Endodermal cell (in vitro differentiated cells): ENCODE data around the gene KBTBD12. TPM values are rescaled to one million over a fixed set of nuclear protein-coding genes. Genes with fewer than 3 reads are reported as not detected.

Source experiments
- DNase-seq: peaks from one replicate; pipeline ENCODE4 v3.0.0-alpha.2; 2017
- H3K27ac ChIP-seq: 2 replicates; pipeline ENCODE4 v1.5.1; 2013; ENCODE audit warnings: mild to moderate bottlenecking, low read depth, low read length, moderate library complexity
- H3K27me3 ChIP-seq: 2 replicates; pipeline ENCODE4 v1.6.1; 2013; ENCODE audit warnings: mild to moderate bottlenecking, low read length, moderate library complexity; ENCODE audit not compliant: insufficient read depth, control insufficient read depth, poor library complexity, severe bottlenecking
- H3K36me3 ChIP-seq: 2 replicates; pipeline ENCODE4 v1.7.0; 2013; ENCODE audit warnings: mild to moderate bottlenecking, low read length, moderate library complexity; ENCODE audit not compliant: control insufficient read depth, insufficient read depth
- H3K4me1 ChIP-seq: one replicate; pipeline ENCODE4 v1.7.0; 2013; ENCODE audit warnings: low read length; ENCODE audit not compliant: control insufficient read depth, insufficient read depth
- H3K4me3 ChIP-seq: 2 replicates; pipeline ENCODE4 v1.5.1; 2013; ENCODE audit warnings: mild to moderate bottlenecking, low read length, moderate library complexity
- H3K9ac ChIP-seq: 2 replicates; pipeline ENCODE4 v1.6.1; 2013; ENCODE audit warnings: mild to moderate bottlenecking, low read length, moderate library complexity; ENCODE audit not compliant: poor library complexity, severe bottlenecking; ENCODE audit errors: extremely low read depth
- H3K9me3 ChIP-seq: 2 replicates; pipeline ENCODE4 v1.6.1; 2013; ENCODE audit warnings: mild to moderate bottlenecking, low read length, moderate library complexity; ENCODE audit not compliant: control insufficient read depth
- H3K27ac Mint-ChIP-seq: 2 replicates; pipeline ENCODE4 v1.8.0; 2020; ENCODE audit warnings: mixed read lengths
- H3K27me3 Mint-ChIP-seq: 2 replicates; pipeline ENCODE4 v1.8.0; 2021; ENCODE audit warnings: mild to moderate bottlenecking, mixed read lengths; ENCODE audit not compliant: insufficient read depth
- H3K36me3 Mint-ChIP-seq: 2 replicates; pipeline ENCODE4 v1.8.0; 2020; ENCODE audit warnings: low read depth, mixed read lengths
- H3K4me1 Mint-ChIP-seq: 2 replicates; pipeline ENCODE4 v1.8.0; 2020; ENCODE audit warnings: mixed read lengths
- H3K4me3 Mint-ChIP-seq: 2 replicates; pipeline ENCODE4 v1.8.0; 2020; ENCODE audit warnings: mild to moderate bottlenecking, moderate library complexity, mixed read lengths
- H3K9me3 Mint-ChIP-seq: 2 replicates; pipeline ENCODE4 v1.8.0; 2020; ENCODE audit warnings: mild to moderate bottlenecking, mixed read lengths
- WGBS, 2 experiments: methylation state at CpG; one replicate each; pipeline versions ENCODE4 v1.1.5 to v1.1.7; 2013; ENCODE audit warnings: missing lambda C conversion rate in 2 of 2, mixed read lengths in 1 of 2; ENCODE audit not compliant: insufficient coverage in 1 of 2, insufficient read length in 1 of 2; 5-methylcytosine and 5-hydroxymethylcytosine counted together
- total RNA-seq, 2 donors: library from RNA; stranded (reverse); fragmentation: NEBNext Ultra II Directional in 1 of 2; extraction: Animal tissue kit (Norgen Biotek cat#: 25700) in 1 of 2; gene quantifications; 2 replicates in 1 of 2; 3 replicates in 1 of 2; pipeline ENCODE4 v1.2.1, GENCODE V29; 2021
- TF ChIP-seq, protein P1 (sequence below): fragments of 200-600 bp; sonication (generic); conservative IDR thresholded peaks from 2 replicates; pipeline ENCODE4 v1.5.0; 2021; ENCODE audit warnings: antibody characterized with exemption, mild to moderate bottlenecking

The KBTBD12 gene
- total RNA-seq, 2 donors from 2014 or later = 0.24 to 0.42 TPM

DNA sequence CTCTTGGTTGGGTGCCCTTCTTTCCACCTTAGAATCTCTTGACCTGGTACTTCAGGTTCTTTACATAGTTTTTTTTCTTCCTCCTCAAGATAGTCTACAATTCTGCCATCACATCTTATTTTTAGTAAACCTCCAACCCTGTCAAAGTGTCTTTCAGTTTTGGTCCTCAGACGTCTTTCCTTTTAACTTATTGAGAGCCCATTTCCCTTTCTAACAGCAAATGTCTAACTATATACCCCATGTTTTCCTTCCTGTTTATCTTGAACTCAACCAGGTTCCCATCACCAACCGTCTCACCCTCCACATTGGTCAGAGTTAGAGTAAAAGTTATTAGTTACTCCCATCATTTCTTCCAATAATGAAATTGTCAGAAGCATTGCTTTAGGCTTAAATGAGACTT lies 10.4 kb downstream of the KBTBD12 start:
- TF ChIP-seq, protein P1, sequence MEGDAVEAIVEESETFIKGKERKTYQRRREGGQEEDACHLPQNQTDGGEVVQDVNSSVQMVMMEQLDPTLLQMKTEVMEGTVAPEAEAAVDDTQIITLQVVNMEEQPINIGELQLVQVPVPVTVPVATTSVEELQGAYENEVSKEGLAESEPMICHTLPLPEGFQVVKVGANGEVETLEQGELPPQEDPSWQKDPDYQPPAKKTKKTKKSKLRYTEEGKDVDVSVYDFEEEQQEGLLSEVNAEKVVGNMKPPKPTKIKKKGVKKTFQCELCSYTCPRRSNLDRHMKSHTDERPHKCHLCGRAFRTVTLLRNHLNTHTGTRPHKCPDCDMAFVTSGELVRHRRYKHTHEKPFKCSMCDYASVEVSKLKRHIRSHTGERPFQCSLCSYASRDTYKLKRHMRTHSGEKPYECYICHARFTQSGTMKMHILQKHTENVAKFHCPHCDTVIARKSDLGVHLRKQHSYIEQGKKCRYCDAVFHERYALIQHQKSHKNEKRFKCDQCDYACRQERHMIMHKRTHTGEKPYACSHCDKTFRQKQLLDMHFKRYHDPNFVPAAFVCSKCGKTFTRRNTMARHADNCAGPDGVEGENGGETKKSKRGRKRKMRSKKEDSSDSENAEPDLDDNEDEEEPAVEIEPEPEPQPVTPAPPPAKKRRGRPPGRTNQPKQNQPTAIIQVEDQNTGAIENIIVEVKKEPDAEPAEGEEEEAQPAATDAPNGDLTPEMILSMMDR = no peak
- no peaks in the 10 kb centered on the region for H3K9me3 ChIP-seq
- DNase-seq = no peak
- no peak overlapping the region for H3K4me3 ChIP-seq
- Mint-ChIP-seq H3K27ac (no peak overlapping the region), H3K36me3 (no peaks in the 10 kb centered on the region), H3K9me3 (no peaks in the 10 kb centered on the region), H3K4me1 (no peaks in the 10 kb centered on the region), H3K27me3 (no peaks in the 10 kb centered on the region), H3K4me3 (no peak overlapping the region)
- H3K36me3 ChIP-seq = no peaks in the 10 kb centered on the region
- H3K27me3 ChIP-seq = no peaks in the 10 kb centered on the region
- H3K27ac ChIP-seq = no peak overlapping the region
- no peak overlapping the region for H3K9ac ChIP-seq
- H3K4me1 ChIP-seq = no peaks in the 10 kb centered on the region
- 50 to 90% methylated on average over 1 to 2 of the region's 2 CpGs for WGBS, 2 experiments

DNA sequence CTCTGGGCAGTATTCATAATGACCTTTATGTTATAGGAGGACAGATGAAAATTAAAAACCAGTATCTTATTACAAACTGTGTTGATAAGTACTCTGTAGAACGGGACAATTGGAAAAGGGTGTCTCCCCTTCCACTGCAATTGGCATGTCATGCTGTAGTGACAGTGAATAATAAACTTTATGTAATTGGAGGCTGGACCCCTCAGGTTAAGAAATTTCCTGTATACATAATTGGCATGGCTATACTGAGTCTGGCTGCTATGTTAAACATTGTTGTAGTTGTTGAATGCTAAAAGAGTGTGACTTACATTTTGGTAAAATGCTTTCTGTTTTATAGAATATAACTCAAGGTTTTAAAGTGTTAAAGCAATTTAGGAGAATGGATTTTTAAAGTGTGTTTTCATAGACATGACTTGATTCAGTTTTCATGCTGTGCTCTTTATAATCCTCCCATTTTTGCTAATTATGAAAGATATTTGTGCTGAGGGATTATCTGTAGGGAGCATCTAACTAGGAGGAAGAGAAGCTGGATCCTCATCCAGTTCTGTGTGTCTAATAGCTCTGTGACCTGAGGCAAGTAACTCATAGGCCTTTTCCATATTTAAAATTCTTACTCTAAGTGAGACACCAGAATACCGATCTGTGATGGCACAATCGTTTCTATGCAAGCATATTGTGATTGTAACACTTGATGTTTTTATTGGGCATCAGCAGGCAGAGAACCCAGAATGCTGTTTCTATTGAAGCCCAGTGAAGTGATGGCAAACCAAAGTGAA lies 13.0 kb downstream of the KBTBD12 start:
- H3K27ac ChIP-seq = no peak overlapping the region
- TF ChIP-seq, protein P1 = no peak
- no peak overlapping the region for H3K4me3 Mint-ChIP-seq
- no peak for DNase-seq
- H3K27me3 ChIP-seq = no peaks in the 10 kb centered on the region
- H3K36me3 ChIP-seq = no peaks in the 10 kb centered on the region
- H3K9me3 ChIP-seq = no peaks in the 10 kb centered on the region
- no peaks in the 10 kb centered on the region for H3K9me3 Mint-ChIP-seq
- no peak overlapping the region for H3K4me3 ChIP-seq
- no peaks in the 10 kb centered on the region for H3K27me3 Mint-ChIP-seq
- no peak overlapping the region for H3K27ac Mint-ChIP-seq
- H3K36me3 Mint-ChIP-seq = no peaks in the 10 kb centered on the region
- H3K4me1 Mint-ChIP-seq = no peaks in the 10 kb centered on the region
- no peaks in the 10 kb centered on the region for H3K4me1 ChIP-seq
- WGBS, 2 experiments = 92 to 100% methylated on average over 3 of the region's 3 CpGs
- no peak overlapping the region for H3K9ac ChIP-seq

DNA sequence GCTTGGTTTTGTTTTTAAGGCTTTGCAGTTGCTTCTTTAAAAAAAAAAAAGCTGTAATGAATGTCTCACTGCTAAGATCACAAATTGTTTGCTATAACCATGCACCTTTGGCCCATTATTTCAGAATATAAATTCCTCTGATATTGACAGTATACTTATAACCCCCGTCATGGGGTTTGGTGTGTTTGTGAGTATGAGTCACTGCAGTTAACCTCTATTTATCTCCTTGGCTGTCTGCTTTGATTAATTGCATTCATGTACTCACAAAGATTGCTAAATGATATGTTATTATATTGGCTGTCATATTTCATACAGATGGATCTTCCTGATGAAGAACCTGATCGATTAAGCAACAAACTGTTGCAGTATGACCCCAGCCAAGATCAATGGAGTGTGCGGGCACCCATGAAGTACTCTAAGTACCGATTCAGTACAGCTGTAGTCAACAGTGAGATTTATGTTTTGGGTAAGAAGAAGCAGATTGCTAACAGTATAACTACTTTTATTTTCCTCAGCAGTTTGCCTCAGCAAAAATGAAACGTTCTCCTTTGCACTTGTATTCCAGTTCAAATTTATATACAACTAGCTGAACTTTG lies 14.9 kb downstream of the KBTBD12 start:
- H3K36me3 Mint-ChIP-seq = no peaks in the 10 kb centered on the region
- Histone ChIP-seq H3K9me3 (no peaks in the 10 kb centered on the region), H3K4me1 (no peaks in the 10 kb centered on the region), H3K27ac (no peak overlapping the region), H3K27me3 (no peaks in the 10 kb centered on the region), H3K9ac (no peak overlapping the region), H3K36me3 (no peaks in the 10 kb centered on the region), H3K4me3 (no peak overlapping the region)
- H3K9me3 Mint-ChIP-seq = no peaks in the 10 kb centered on the region
- no peaks in the 10 kb centered on the region for H3K4me1 Mint-ChIP-seq
- no peak for DNase-seq
- H3K4me3 Mint-ChIP-seq = no peak overlapping the region
- H3K27ac Mint-ChIP-seq = no peak overlapping the region
- no peaks in the 10 kb centered on the region for H3K27me3 Mint-ChIP-seq
- TF ChIP-seq, protein P1 = no peak
- WGBS, 2 experiments = 86 to 88% methylated on average over 3 to 5 of the region's 5 CpGs
